ENCODE measurements around the gene SLC25A18. TPM values are rescaled to one million over a fixed set of nuclear protein-coding genes. Genes with fewer than 3 reads are reported as not detected.

Gene SLC25A18
- total RNA-seq, 1 donor from 2014 or later: 6.0 TPM

- peak; percentile 70 for DNase-seq (ENCODE audit: low spot score)
These were observed 7.7 kb downstream of the SLC25A18 start for GRCh38 chr22:17570851-17571631.

- DNase-seq (ENCODE audit: low spot score): no peak
These were observed 11.9 kb downstream of the SLC25A18 start for GRCh38 chr22:17575151-17575550.

GRCh38 chr22:17575681-17576080 is 12.4 kb downstream of the SLC25A18 start:
- no peak for DNase-seq (ENCODE audit: low spot score)

GRCh38 chr22:17576470-17576869 is 13.2 kb downstream of the SLC25A18 start:
- DNase-seq (ENCODE audit: low spot score): no peak

GRCh38 chr22:17578136-17578754 is 14.9 kb downstream of the SLC25A18 start:
- peak; percentile 26 for DNase-seq (ENCODE audit: low spot score)

- DNase-seq (ENCODE audit: low spot score): no peak
These were observed 16.3 kb downstream of the SLC25A18 start for GRCh38 chr22:17579535-17579981.

- DNase-seq (ENCODE audit: low spot score): no peak
These were observed 17.2 kb downstream of the SLC25A18 start for GRCh38 chr22:17580441-17581031.

- no peak for DNase-seq (ENCODE audit: low spot score)
These were observed 17.8 kb downstream of the SLC25A18 start for GRCh38 chr22:17581056-17581455.

- no peak for DNase-seq (ENCODE audit: low spot score)
These were observed 18.3 kb downstream of the SLC25A18 start for GRCh38 chr22:17581631-17582030.

GRCh38 chr22:17583151-17583550 is 19.9 kb downstream of the SLC25A18 start:
- DNase-seq (ENCODE audit: low spot score): no peak

- no peak for DNase-seq (ENCODE audit: low spot score)
These were observed 23.6 kb downstream of the SLC25A18 start for GRCh38 chr22:17586831-17587440.

GRCh38 chr22:17587629-17588028 is 24.3 kb downstream of the SLC25A18 start:
- no peak for DNase-seq (ENCODE audit: low spot score)

GRCh38 chr22:17588606-17589005 is 25.3 kb downstream of the SLC25A18 start:
- DNase-seq (ENCODE audit: low spot score): no peak

GRCh38 chr22:17589810-17590375 is 26.6 kb downstream of the SLC25A18 start:
- no peak for DNase-seq (ENCODE audit: low spot score)

GRCh38 chr22:17590586-17590985 is 27.3 kb downstream of the SLC25A18 start:
- no peak for DNase-seq (ENCODE audit: low spot score)

GRCh38 chr22:17592201-17592600 is 28.9 kb downstream of the SLC25A18 start:
- no peak for DNase-seq (ENCODE audit: low spot score)

GRCh38 chr22:17596226-17596625 is 32.9 kb downstream of the SLC25A18 start:
- DNase-seq (ENCODE audit: low spot score): no peak

- no peak for DNase-seq (ENCODE audit: low spot score)
These were observed 33.9 kb downstream of the SLC25A18 start for GRCh38 chr22:17597217-17597616.

- DNase-seq (ENCODE audit: low spot score): no peak
These were observed 35.0 kb downstream of the SLC25A18 start for GRCh38 chr22:17598318-17598717.

GRCh38 chr22:17601031-17601430 is 37.7 kb downstream of the SLC25A18 start:
- peak; percentile 59 for DNase-seq (ENCODE audit: low spot score)

- no peak for DNase-seq (ENCODE audit: low spot score)
These were observed 40.4 kb downstream of the SLC25A18 start for GRCh38 chr22:17603668-17604067.

GRCh38 chr22:17606496-17606895 is 43.2 kb downstream of the SLC25A18 start:
- peak; percentile 23 for DNase-seq (ENCODE audit: low spot score)
